Ishikawa (cell line): ENCODE results near the gene COP1.

Source experiments
- CEBPB ChIP-seq: IDR thresholded peaks from 2 replicates; pipeline ENCODE4 v1.6.1; 2012
- CREB1 ChIP-seq: IDR thresholded peaks from 2 replicates; pipeline ENCODE4 v1.6.1; 2012; ENCODE audit warnings: low read depth
- EGR1 ChIP-seq: IDR thresholded peaks from 2 replicates; pipeline ENCODE4 v1.6.1; 2012
- EP300 ChIP-seq: IDR thresholded peaks from 2 replicates; pipeline ENCODE4 v1.6.1; 2012; ENCODE audit warnings: borderline replicate concordance
- FOXM1 ChIP-seq: IDR thresholded peaks from 2 replicates; pipeline ENCODE4 v1.6.1; 2012; ENCODE audit warnings: low read depth, borderline replicate concordance
- MAX ChIP-seq: IDR thresholded peaks from 2 replicates; pipeline ENCODE4 v1.6.1; 2012
- NFIC ChIP-seq: IDR thresholded peaks from 2 replicates; pipeline ENCODE4 v1.6.1; 2012
- RAD21 ChIP-seq: IDR thresholded peaks from 2 replicates; pipeline ENCODE4 v1.6.1; 2012; ENCODE audit warnings: low read depth
- REST ChIP-seq: IDR thresholded peaks from 2 replicates; pipeline ENCODE4 v1.6.1; 2012; ENCODE audit warnings: low read depth, mild to moderate bottlenecking
- TAF1 ChIP-seq: IDR thresholded peaks from 2 replicates; pipeline ENCODE4 v1.6.1; 2012; ENCODE audit warnings: low read depth, mild to moderate bottlenecking
- TCF12 ChIP-seq: IDR thresholded peaks from 2 replicates; pipeline ENCODE4 v1.6.1; 2012; ENCODE audit warnings: low read depth
- TEAD4 ChIP-seq: IDR thresholded peaks from 2 replicates; pipeline ENCODE4 v1.6.1; 2012
- USF1 ChIP-seq: IDR thresholded peaks from 2 replicates; pipeline ENCODE4 v1.6.1; 2012
- YY1 ChIP-seq: IDR thresholded peaks from 2 replicates; pipeline ENCODE4 v1.6.1; 2012; ENCODE audit warnings: low read depth
- ZBTB7A ChIP-seq: IDR thresholded peaks from 2 replicates; pipeline ENCODE4 v1.6.1; 2012; ENCODE audit warnings: low read depth

The COP1 gene

GRCh38 chr1:176049582-176049981 is 157.5 kb downstream of the COP1 start:
- TF ChIP-seq EP300, result no peak
- TF ChIP-seq TAF1, result no peak
- TF ChIP-seq NFIC, result no peak
- TF ChIP-seq EGR1, result no peak
- TF ChIP-seq USF1, result no peak
- TF ChIP-seq TCF12, result no peak
- no peak for TF ChIP-seq MAX
- no peak for TF ChIP-seq CREB1
- no peak for TF ChIP-seq CEBPB
- TF ChIP-seq YY1, result no peak
- no peak for TF ChIP-seq ZBTB7A
- TF ChIP-seq REST, result no peak

- TF ChIP-seq TAF1 (no peak), REST (no peak), TEAD4 (no peak), EP300 (no peak), CREB1 (no peak), FOXM1 (no peak), RAD21 (no peak), YY1 (no peak), USF1 (no peak), MAX (no peak), NFIC (no peak)
Observed at GRCh38 chr1:176046926-176047325, 160.2 kb downstream of the COP1 start.

- no peak for TF ChIP-seq TEAD4
- TF ChIP-seq RAD21, result no peak
- TF ChIP-seq EGR1, result no peak
- TF ChIP-seq REST, result no peak
- no peak for TF ChIP-seq USF1
- no peak for TF ChIP-seq TCF12
- TF ChIP-seq CREB1, result no peak
- TF ChIP-seq MAX, result no peak
- TF ChIP-seq YY1, result no peak
- TF ChIP-seq ZBTB7A, result no peak
- TF ChIP-seq FOXM1, result no peak
- TF ChIP-seq TAF1, result no peak
- no peak for TF ChIP-seq CEBPB
Observed at GRCh38 chr1:176043537-176043936, 163.5 kb downstream of the COP1 start.

- no peak for TF ChIP-seq TEAD4
Observed at GRCh38 chr1:176033881-176034280, 173.2 kb downstream of the COP1 start.

- no peak for TF ChIP-seq CREB1
- TF ChIP-seq EP300, result no peak
- no peak for TF ChIP-seq ZBTB7A
- no peak for TF ChIP-seq RAD21
- no peak for TF ChIP-seq TEAD4
- no peak for TF ChIP-seq TAF1
- TF ChIP-seq FOXM1, result no peak
- no peak for TF ChIP-seq NFIC
- TF ChIP-seq MAX, result no peak
- TF ChIP-seq USF1, result no peak
- no peak for TF ChIP-seq EGR1
- no peak for TF ChIP-seq REST
- TF ChIP-seq TCF12, result no peak
- no peak for TF ChIP-seq YY1
- TF ChIP-seq CEBPB, result no peak
Observed at GRCh38 chr1:176033474-176033873, 173.6 kb downstream of the COP1 start.
